SIG-M5 treated with dmso at 0.1 percent for 504 hours (cell line): Measurements from ENCODE around the gene FAM135A.
"Not testable (repeated sequence)": the region's sequence is repeated elsewhere in the genome, so short reads cannot be mapped to it uniquely, and the experiment has no call there.

ENCODE experiments used
- DNase-seq: peaks from one replicate; lab custom pipeline; 2025; ENCODE audit not compliant: unreplicated experiment; lab: John Stamatoyannopoulos, UW

The FAM135A gene

DNA sequence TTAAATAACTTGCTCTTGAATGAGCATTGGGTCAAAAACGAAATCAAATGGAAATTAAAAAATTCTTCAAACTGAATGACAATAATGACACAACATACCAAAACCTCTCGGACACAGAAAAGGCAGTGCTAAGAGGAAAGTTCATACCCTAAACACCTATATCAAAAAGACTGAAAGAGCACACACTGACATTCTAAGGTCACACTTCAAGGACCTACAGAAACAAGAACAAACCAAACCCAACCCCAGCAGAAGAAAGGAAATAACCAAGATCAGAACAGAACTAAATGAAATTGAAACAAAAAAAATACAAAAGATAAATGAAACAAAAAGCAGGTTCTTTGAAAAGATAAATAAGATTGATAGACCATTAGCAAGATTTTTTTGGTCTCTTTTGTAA, 194.1 kb downstream of the FAM135A start:
- DNase-seq = not testable (repeated sequence)

DNA sequence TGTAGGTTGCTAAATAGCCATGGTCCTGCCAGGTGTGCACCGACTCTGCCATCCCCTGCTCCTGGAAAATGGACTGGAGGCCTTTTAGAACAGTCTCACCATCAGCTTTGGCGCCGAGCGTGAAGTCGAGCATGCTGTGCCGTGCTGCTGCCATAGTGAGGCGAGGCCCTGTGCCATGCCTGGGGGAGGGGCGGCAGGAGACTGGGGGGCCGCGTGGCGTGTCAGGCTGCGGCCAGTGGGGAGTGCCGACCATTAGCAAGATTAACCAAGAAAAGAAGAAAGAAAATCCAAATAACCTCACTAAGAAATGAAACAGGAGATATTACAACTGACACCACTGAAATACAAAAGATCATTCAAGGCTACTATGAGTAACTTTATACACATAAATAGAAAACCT, 195.9 kb downstream of the FAM135A start:
- DNase-seq = not testable (repeated sequence)
